ENCODE measurements around the gene F11. TPM values are rescaled to one million over a fixed set of nuclear protein-coding genes. Genes with fewer than 3 reads are reported as not detected.
"Not testable (repeated sequence)": the region's sequence is repeated elsewhere in the genome, so short reads cannot be mapped to it uniquely, and the experiment has no call there.

The F11 gene
- not detected for total RNA-seq

DNA sequence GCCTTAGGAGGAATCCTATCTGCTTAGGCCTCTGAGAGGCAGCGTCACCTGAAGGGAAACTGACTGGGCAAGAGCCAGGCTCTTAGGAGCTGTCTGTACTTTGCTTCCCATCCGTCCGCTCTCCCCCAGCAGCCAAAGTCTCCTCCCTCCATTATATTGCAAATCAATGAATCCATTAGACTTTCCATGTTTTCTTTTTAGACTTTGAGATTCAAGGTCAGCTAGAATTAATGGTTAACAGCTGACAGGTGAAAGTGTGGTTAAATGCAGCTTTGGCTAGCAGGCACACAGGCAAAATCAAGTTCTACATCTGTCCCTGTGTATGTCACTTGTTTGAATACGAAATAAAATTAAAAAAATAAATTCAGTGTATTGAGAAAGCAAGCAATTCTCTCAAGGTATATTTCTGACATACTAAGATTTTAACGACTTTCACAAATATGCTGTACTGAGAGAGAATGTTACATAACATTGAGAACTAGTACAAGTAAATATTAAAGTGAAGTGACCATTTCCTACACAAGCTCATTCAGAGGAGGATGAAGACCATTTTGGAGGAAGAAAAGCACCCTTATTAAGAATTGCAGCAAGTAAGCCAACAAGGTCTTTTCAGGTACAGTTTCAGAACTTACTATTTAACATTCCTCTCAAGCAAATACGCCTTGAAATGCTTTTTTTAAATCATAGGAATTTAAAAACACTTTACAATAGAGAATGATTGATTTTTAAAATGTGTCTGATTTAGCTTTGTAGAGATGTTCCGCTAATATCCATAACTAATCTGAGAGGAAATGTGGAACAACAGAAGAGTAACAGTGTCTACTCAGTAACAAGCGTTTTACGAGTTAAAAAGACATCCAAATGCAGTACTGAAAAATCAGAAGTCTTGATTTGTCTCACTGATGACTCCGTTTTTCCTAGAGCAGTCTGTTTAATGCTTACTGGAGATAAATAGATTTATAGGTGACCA is at the start of gene F11:
Gene F11, plus strand, starts transcription at position 507 of the 970 bp plus-strand sequence. CDS start 948 bp downstream, outside the sequence.
- FAIRE-seq (no peak), DNase-seq (ENCODE audit: low spot score in 2 of 2) (no peak)

DNA sequence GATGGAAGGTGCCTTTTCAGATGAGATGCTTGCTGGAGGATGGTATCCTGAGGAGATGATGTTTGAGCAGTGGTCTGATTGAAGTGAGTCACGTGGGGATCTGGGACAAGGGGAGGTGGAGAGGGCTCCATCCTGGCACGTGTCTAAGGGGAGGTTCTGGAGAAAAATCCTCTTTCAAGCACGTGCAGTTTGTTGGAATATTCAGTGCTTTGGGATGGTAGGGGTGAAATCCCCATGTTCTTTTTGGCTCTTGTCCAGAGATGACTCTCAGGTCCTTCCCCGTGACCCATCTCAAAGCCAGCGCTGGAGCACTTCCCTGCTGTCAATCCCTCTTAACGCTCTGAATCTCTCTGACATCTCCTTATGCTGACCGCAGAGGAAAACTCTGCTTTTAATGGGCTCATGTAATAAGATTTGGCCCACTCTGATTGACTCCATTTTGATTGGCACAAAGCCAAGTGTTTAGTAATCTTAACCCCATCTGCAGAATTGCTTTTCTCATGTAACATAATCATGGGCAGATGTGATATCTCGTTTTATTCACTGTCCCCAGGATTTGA is 49.4 kb upstream of the F11 start:
- DNase-seq (ENCODE audit: low spot score in 2 of 2) (no peak), FAIRE-seq (no peak)

DNA sequence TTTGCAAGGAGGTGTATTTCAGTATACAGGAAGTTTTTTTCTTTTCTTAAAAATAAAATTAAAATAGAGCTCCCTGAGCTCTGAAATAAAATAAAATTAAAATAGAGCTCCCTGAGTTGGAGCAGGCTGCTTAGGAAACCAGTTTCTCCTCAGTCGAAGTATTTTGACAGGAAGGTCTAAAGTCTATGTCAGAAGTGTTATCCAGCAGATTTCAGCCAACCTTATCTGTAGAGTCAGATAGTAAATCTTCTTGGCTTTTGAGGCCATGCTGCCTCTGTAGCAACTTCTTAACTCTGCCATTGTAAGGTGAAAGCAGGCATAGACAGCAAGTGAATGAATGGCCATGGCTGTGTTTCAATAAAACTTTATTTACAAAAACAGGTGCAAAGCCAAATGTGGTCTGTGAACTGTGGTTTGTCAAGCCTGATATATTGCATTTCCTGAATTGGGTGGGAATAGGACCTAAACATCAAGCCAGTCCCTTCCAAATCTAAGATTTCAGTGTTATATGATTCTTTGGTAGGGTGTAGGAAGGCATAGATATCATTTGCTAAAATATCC is 48.2 kb upstream of the F11 start:
- FAIRE-seq, result no peak
- DNase-seq (ENCODE audit: low spot score in 2 of 2), result no peak

DNA sequence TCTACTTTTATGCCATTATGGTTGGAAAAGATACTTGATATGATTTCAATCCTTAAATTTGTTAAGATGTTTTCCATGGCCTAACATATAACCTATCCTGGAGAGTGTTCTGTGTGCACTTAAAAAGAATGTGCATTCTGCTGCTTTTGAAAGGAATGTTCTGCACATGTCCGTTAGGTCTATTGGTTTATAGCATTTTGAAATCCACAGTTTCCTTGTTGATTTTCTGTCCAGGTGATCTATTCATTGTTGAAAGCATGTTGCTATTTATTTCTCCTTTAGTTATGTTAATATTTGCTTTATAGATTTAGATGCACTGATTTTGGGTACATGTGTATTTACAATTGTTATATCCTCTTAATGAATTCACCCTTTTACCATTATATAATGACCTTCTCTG is 44.4 kb upstream of the F11 start:
- FAIRE-seq (no peak), DNase-seq (ENCODE audit: low spot score in 2 of 2) (no peak)

DNA sequence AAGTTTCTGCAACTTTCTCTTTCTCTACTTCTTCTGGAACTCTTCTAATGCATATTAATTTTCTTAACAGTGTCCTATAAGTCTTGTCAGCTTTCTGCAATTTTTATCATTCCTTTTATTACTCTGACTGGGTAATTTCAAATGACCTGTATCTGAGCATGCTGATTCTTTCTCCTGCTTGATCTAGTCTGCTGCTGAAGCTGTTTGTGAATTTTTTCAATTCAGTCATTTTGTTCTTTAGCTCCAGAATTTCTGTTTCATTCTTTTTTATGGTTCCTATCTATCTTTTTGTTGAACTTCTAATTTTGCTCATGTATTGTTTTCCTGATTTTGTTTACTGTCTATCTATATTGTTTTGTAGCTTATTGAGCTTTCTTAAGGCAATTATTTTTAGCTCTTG is 40.1 kb upstream of the F11 start:
- DNase-seq (ENCODE audit: low spot score in 2 of 2), result no peak
- FAIRE-seq, result no peak

DNA sequence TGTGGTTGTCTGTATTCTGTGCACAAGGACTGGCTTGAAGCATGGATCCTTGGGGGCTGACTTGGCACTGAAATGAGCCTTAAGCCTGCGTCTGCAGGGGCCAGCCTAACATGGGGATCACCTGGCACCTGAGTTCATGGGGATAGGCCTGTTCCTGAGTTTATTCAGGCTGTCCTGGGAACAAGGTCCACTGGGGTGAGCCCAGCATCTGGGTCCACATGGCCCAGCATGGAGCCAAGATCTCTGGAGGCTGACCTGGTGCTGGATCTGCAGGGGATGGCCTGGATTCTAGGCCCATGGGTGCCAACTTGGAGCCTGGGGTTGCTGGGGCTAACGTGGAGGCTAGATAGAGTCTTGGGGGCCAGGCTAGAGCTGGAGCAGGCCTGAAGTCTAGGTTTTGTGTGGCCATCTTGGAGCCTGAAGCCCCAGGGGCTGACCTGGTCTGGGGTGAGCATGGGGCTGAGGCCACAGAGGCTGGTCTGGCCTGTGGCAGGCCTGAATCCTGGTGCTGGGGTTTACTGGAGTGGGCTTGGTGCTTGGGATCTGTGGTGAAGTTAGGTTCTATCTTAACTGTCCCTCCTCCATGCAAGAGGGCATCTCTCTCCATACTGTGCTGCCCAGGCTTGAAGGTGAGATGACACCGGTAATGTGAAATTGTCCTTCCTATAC is 39.3 kb upstream of the F11 start:
- DNase-seq (ENCODE audit: low spot score in 2 of 2), result no peak
- no peak for FAIRE-seq

DNA sequence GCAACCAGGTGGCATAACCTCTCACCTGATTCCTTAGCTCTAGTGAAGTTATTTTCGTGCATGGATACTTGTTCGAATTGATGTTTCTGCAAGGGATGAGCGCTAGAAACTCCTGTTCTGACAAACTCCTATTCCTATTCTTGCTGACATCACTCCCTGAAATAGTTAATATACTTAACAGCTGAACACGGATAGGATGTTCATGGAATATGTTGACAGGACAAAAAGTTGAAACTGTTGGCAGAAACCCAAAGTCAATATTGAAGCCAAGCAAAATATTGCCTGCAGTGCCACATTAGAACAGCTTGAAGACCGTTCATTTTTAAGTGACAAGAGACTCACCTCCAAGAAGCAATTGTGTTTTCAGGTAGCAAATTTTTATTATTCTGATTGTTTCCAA is 38.8 kb upstream of the F11 start, which contains the start of gene KLKB1:
Gene KLKB1, plus strand, starts transcription at position 287 of the 400 bp plus-strand sequence. CDS start 689 bp downstream, outside the sequence.
- no peak for DNase-seq (ENCODE audit: low spot score in 2 of 2)

DNA sequence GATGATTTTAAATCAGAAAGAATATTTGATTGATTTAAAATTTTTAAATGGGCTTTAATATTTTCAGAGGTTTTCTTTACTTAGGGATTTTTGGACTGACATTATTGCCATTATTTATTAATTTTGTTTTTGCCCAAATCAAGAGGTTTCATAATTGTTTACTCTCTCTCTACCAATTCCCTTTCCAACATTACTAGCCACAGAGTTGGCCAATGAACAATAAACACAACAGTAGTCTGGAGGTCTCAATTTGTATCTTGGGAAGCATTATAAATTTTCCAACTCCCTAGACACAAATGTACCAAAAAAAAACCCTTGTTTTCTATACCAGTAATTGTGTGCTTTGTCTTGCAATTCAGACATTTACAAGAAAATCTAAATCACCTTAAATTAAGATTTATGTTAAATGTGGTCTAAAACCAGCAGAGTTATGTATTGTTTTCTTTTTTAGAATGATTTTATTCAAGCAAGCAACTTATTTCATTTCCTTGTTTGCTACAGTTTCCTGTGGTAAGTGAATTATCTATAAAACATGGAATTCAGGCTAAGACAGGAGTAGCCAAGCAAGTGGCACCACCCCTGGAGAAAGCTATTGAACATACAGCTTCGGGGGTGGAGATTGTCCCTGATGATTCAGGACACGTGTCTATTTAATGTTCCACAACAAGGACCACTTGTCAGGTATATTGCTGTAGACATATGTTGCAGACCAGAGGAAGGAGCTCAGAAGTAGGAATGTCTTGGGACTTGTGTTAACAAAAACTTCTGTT is 38.1 kb upstream of the F11 start:
- FAIRE-seq (no peak), DNase-seq (ENCODE audit: low spot score in 2 of 2) (no peak)

More for the DNA sequence above, 38.8 kb upstream of the F11 start, which contains the start of gene KLKB1:
- FAIRE-seq, result no peak

DNA sequence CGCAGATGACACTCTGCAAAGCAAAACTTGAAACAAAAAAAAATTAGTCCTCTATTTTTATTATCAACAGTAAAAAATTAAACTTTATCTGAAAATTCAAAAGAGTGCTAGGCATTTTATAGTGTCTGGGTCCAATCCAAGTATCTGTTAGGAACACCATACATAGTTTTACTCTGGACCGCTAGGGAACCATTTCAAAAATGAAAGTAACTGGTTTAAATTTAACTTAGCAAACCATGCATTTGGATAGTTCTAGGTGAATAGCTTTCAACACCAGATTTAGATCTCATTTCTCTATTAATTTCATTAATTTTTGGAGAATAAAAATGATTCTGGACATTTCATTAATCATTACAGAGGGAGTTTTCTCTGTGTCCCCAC is 37.5 kb upstream of the F11 start:
- FAIRE-seq (no peak), DNase-seq (ENCODE audit: low spot score in 2 of 2) (no peak)

DNA sequence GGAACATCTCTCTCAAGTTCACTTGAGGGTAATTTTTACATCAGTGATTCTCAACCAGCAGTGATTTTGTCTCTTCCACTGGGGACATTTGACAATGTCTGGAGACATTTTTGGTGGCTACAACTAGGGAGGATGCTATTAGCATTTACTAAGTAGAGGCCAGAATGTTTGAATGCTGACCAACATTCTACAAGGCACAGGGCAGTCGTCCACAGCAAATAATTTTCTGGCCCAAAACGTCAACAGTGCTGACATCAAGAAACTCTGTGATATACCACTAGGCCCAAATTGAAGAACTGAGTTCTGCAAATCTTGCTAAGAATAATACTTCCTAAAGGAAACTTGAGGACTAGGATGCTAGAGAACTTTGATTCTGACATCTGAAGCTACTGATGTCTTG is 31.6 kb upstream of the F11 start:
- DNase-seq (ENCODE audit: low spot score in 2 of 2) (no peak), FAIRE-seq (no peak)

DNA sequence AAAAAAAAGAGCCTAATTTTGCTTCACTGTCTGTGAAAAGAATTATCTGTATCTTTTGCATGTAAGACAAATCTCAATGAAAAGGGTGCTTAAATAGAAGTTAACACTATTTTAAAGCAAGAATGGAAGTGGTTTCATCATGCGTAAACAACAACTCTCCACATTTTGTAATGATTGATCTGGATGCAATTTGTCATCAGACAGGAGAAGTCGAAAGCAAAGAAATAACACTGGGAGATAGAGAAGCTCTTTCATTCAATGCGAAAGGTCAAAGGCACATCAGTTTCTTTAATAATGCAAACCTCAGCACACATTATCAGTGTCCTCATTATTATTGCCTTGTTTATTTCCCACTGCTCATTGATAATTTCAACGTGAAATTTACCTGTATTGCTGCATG is 29.9 kb upstream of the F11 start:
- FAIRE-seq, result no peak
- no peak for DNase-seq (ENCODE audit: low spot score in 2 of 2)

DNA sequence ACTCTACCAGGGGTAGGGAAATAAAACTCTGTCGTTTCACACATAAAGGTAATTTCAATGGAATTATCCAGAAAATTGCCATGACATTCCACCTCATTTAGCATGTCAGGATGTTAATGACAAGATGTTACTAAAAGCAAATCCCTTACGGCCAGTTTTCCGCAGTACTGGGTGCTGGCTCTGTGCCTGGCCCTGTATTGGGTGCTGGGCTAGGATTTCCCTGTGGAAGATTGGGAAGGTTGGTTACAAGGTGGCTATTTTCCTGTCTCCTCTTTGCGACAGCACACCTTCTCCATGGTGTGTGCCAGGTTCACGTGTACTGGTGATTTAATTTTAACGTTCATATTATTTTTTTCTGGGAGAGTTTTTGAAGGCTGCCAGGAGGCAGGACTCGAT is 25.5 kb upstream of the F11 start:
- DNase-seq (ENCODE audit: low spot score in 2 of 2), result no peak
- no peak for FAIRE-seq

DNA sequence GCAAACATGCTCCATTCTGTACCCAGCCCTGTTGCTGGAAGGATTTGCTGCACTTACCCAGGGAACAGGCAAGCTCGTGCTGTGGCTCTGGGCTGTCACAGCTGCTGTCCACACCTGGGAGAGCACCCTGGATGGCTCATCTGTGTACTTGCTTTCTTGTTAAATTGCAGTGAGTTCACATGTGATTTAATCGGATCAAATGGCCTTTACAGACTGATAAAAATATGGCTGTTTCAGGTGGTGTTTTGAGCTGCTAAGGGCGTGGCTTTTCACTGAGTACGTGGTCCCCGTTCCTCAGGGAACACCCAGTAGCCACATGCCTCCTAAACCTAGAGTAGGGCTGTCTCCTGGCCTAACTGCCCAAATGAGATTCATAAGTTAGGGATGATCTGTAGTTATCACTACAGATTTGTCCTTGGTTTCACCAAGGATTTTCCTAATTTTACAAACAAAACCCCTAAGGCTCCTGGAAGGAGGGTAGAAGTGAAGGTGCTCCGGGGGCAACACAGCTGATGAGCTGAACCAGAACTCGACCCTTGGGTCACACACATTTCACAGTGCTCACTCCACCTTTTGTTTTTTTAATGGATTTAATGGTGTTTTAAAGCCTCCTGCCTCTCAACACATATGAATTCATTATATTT is 25.0 kb upstream of the F11 start:
- no peak for FAIRE-seq
- DNase-seq (ENCODE audit: low spot score in 2 of 2), result no peak

DNA sequence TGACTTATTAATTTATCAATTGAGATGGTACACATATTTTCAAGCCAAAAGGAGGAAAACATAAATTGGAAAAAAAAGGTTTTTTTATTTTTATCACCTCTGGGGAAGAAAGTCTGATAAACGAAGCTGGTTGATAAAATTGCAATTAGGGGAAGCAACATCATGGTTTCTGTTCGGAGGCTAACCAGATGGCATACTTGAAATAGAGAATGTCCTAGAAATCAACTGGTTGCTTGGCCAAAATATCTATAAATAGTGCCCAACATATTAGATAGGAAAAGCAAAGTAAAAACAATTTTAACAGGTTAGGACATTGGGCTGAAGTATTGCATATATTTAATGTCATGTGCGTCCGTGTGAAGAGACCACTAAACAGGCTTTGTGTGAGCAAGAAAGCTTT is 24.4 kb upstream of the F11 start:
- DNase-seq (ENCODE audit: low spot score in 2 of 2) (no peak), FAIRE-seq (no peak)

DNA sequence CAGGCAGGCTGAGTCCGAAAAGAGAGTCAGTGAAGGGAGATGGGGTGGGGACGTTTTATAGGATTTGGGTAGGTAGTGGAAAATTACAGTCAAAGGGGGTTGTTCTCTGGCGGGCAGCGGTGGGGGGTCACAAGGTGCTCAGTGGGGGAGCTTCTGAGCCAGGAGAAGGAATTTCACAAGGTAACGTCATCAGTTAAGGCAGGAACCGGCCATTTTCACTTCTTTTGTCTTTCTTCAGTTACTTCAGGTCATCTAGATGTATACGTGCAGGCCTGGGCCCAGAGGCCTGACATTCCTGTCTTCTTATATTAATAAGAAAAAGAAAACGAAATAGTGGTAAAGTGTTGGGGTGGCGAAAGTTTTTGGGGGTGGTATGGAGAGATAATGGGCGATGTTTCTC is 24.0 kb upstream of the F11 start:
- not testable (repeated sequence) for DNase-seq (ENCODE audit: low spot score in 2 of 2); FAIRE-seq

DNA sequence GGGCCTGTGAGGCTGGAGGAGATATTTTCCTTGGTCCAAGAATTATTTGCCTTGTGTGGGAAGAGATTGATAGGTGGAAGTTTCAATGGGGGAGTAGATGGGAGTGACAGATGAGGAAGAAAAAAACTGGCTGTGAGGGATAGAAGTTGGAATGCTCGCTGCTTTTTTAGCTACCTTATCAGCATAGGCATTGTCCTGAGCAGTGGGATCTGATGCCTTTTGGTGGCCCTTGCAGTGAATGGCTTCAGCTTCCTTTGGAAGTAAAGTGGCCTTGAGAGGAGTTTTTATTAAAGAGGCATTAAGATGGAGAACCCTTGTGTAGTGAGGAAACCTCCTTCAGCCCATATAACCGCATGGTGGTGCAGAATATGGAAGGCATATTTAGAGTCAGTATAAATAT is 22.7 kb upstream of the F11 start:
- no peak for DNase-seq (ENCODE audit: low spot score in 2 of 2)

DNA sequence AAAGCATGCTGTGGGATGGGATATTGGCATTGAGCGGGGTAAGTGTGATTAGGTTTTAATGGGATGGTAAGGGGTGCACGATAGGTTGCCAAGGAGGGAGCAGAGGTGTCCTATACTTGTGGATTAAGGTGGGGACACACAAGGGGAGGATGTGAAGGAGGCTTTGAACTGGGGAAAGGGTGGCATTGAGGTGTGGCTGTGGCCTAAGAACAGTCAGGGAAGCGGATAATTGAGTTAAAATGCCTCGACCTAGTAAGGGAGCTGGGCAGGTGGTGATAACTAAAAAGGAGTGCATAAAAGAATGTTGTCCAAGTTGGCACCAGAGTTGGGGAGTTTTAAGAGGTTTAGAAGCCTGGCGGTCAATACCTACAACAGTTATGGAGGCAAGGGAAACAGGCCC is 21.2 kb upstream of the F11 start:
- FAIRE-seq (no peak), DNase-seq (ENCODE audit: low spot score in 2 of 2) (no peak)

More for the DNA sequence above, 22.7 kb upstream of the F11 start:
- FAIRE-seq, result no peak

DNA sequence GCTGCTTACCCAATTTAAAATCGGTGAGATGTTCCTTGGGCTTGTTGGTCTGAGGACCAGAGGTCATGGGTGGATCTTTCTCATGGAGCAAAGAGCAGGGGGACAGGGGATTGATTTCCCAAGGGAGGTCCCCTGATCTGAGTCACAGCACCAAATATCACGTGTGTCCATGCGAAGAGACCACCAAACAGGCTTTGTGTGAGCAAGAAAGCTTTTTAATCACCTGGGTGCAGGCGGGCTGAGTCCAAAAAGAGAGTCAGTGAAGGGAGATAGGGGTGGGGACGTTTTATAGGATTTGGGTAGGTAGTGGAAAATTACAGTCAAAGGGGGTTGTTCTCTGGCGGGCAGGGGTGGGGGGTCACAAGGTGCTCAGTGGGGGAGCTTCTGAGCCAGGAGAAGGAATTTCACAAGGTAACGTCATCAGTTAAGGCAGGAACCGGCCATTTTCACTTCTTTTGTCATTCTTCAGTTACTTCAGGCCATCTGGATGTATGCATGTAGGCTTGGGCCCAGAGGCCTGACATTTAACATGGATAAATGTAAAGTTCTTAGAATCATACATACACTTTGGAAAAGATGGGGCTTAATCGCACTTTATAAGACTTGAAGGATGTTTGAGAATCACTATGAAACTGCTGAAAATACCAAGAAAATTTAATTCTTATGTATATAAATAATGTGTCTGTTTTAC is 18.8 kb upstream of the F11 start:
- FAIRE-seq; DNase-seq (ENCODE audit: low spot score in 2 of 2): not testable (repeated sequence)

DNA sequence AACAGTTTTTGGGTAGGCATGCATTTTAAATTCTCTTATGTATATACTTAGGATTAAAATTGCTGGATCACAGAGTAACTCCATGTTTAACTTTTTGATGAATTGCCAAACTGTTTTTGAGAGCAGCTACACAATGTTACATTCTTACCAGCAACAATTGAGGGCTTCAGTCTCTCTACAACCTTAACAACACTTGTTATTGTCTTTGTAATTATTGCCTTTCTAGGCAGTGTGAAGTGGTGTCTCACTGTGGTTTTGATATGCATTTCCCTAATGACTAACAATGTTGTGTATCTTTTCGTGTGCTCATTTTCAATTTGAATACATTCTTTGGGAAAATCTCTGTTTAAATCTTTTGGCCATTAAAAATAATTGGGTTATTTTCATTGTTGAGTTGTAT is 17.3 kb upstream of the F11 start:
- FAIRE-seq (peak; percentile 30), DNase-seq (ENCODE audit: low spot score in 2 of 2) (no peak)

All from frontal cortex (tissue), 4 donors.